ENCODE measurements around the gene CHAF1A.

The CHAF1A gene

GRCh38 chr19:4372165-4373012 is 30.1 kb upstream of the CHAF1A start:
- no peak overlapping the region for H3K27ac ChIP-seq
- TF ChIP-seq CTCF (conservative IDR thresholded peaks at IDR 0.05) (no peak), ZFX (IDR thresholded peaks at IDR 0.05) (no peak)

GRCh38 chr19:4373013-4373367 is 29.4 kb upstream of the CHAF1A start:
- no peak overlapping the region for H3K27ac ChIP-seq
- TF ChIP-seq ZFX (IDR thresholded peaks at IDR 0.05) = no peak
- TF ChIP-seq CTCF (conservative IDR thresholded peaks at IDR 0.05) = no peak

GRCh38 chr19:4373601-4374497 is 28.6 kb upstream of the CHAF1A start:
- no peak overlapping the region for H3K27ac ChIP-seq
- no peak for TF ChIP-seq ZFX (IDR thresholded peaks at IDR 0.05)
- TF ChIP-seq CTCF (conservative IDR thresholded peaks at IDR 0.05) = no peak

- no peak overlapping the region; the same call in 1 of the 2 replicates for H3K27ac ChIP-seq
- TF ChIP-seq ZFX (IDR thresholded peaks at IDR 0.05) (no peak), CTCF (conservative IDR thresholded peaks at IDR 0.05) (no peak)
Observed at GRCh38 chr19:4374498-4375163, 27.8 kb upstream of the CHAF1A start.

- TF ChIP-seq ZFX (IDR thresholded peaks at IDR 0.05) (no peak), CTCF (conservative IDR thresholded peaks at IDR 0.05) (no peak)
Observed at GRCh38 chr19:4375164-4376027, 27.0 kb upstream of the CHAF1A start.

GRCh38 chr19:4376028-4376670 is 26.3 kb upstream of the CHAF1A start:
- TF ChIP-seq CTCF (conservative IDR thresholded peaks at IDR 0.05) (no peak), ZFX (IDR thresholded peaks at IDR 0.05) (no peak)
- H3K27ac ChIP-seq = no peak overlapping the region

More at GRCh38 chr19:4375164-4376027, 27.0 kb upstream of the CHAF1A start:
- H3K27ac ChIP-seq = no peak overlapping the region; the same call in 1 of the 2 replicates
